IPS-NIHi7 (cell line): Measurements from ENCODE around the gene GLUL.
"Not testable (repeated sequence)": the region's sequence is repeated elsewhere in the genome, so short reads cannot be mapped to it uniquely, and the experiment has no call there.

ENCODE experiments used
- DNase-seq: peaks from one replicate; pipeline ENCODE4 v3.0.0; 2012; ENCODE audit warnings: mixed read lengths; ENCODE audit errors: extremely low spot score

Gene GLUL

GRCh38 chr1:182368358-182368757, 23.2 kb downstream of the GLUL start:
- no peak for DNase-seq

GRCh38 chr1:182367926-182368325, 23.7 kb downstream of the GLUL start:
- no peak for DNase-seq

GRCh38 chr1:182366596-182366995, 25.0 kb downstream of the GLUL start:
- DNase-seq, result no peak

- DNase-seq, result peak; percentile 36
Measured at GRCh38 chr1:182359645-182360044, 31.9 kb downstream of the GLUL start.

GRCh38 chr1:182357913-182358312, 33.7 kb downstream of the GLUL start:
- no peak for DNase-seq

GRCh38 chr1:182357171-182357570, 34.4 kb downstream of the GLUL start:
- DNase-seq, result no peak

- DNase-seq, result no peak
Measured at GRCh38 chr1:182355723-182356098, 35.9 kb downstream of the GLUL start.

GRCh38 chr1:182351790-182352364, 39.7 kb downstream of the GLUL start:
- no peak for DNase-seq

- DNase-seq, result no peak
Measured at GRCh38 chr1:182350839-182351238, 40.8 kb downstream of the GLUL start.

GRCh38 chr1:182348961-182349747, 42.4 kb downstream of the GLUL start:
- DNase-seq, result no peak

GRCh38 chr1:182347019-182347418, 44.6 kb downstream of the GLUL start:
- DNase-seq, result no peak

- DNase-seq, result no peak
Measured at GRCh38 chr1:182340233-182341058, 51.1 kb downstream of the GLUL start.

GRCh38 chr1:182339684-182340083, 51.9 kb downstream of the GLUL start:
- no peak for DNase-seq

GRCh38 chr1:182338806-182339370, 52.7 kb downstream of the GLUL start:
- no peak for DNase-seq

GRCh38 chr1:182337736-182338571, 53.6 kb downstream of the GLUL start:
- DNase-seq, result no peak

- DNase-seq, result no peak
Measured at GRCh38 chr1:182335771-182336566, 55.6 kb downstream of the GLUL start.

- not testable (repeated sequence) for DNase-seq
Measured at GRCh38 chr1:182333071-182333571, 58.5 kb downstream of the GLUL start.

- no peak for DNase-seq
Measured at GRCh38 chr1:182332261-182333060, 59.1 kb downstream of the GLUL start.
